Heart left ventricle (tissue), 16 donors: Measurements from ENCODE around the gene MORC2. TPM values are rescaled to one million over a fixed set of nuclear protein-coding genes. Genes with fewer than 3 reads are reported as not detected.

ENCODE experiments used
- ATAC-seq, 4 donors: fragments of 200-7000 bp; cut with Tn5 transposase; one replicate each; pipeline ENCODE4 v1.9.1; 2020 to 2022; ENCODE audit warnings: moderate library complexity in 4 of 4, mild to moderate bottlenecking in 3 of 4, moderate number of reproducible peaks in 1 of 4
- DNase-seq, 5 donors: peaks; one replicate each; pipeline ENCODE4 v3.0.0-alpha.2; 2020
- H3K27ac ChIP-seq, 12 donors: fragments of 200-600 bp; sonication (generic) in 4 of 12; one replicate each; pipeline versions ENCODE4 v1.5.0 to v1.8.0; 2016 to 2022; ENCODE audit warnings: mild to moderate bottlenecking in 2 of 12
- H3K27me3 ChIP-seq, 9 donors: fragments of 200-600 bp; sonication (generic) in 2 of 9; one replicate each; pipeline versions ENCODE4 v1.5.1 to v1.8.0; 2016 to 2022; ENCODE audit warnings: mild to moderate bottlenecking in 3 of 9
- H3K36me3 ChIP-seq, 9 donors: fragments of 200-600 bp; sonication (generic) in 2 of 9; one replicate each; pipeline versions ENCODE4 v1.5.0 to v1.8.0; 2018 to 2022; ENCODE audit warnings: mild to moderate bottlenecking in 2 of 9
- H3K4me1 ChIP-seq, 12 donors: fragments of 200-600 bp; sonication (generic) in 4 of 12; one replicate each; pipeline versions ENCODE4 v1.5.0 to v1.8.0; 2016 to 2022; ENCODE audit warnings: mild to moderate bottlenecking in 3 of 12
- H3K4me3 ChIP-seq, 12 donors: fragments of 200-600 bp; sonication (generic) in 4 of 12; one replicate each; pipeline versions ENCODE4 v1.5.0 to v1.8.0; 2017 to 2022; ENCODE audit warnings: mild to moderate bottlenecking in 9 of 12, moderate library complexity in 4 of 12
- H3K9me3 ChIP-seq, 12 donors: fragments of 200-600 bp; sonication (generic) in 4 of 12; one replicate each; pipeline versions ENCODE4 v1.5.0 to v1.8.0; 2016 to 2022; ENCODE audit warnings: mild to moderate bottlenecking in 1 of 12
- CTCF ChIP-seq, 12 donors: fragments of 200-600 bp; sonication (generic) in 4 of 12; IDR thresholded peaks; one replicate each; pipeline versions ENCODE4 v1.5.0 to v1.8.0; 2018 to 2022; ENCODE audit warnings: antibody characterized with exemption in 12 of 12, mild to moderate bottlenecking in 5 of 12
- POLR2A ChIP-seq, 2 donors: fragments of 450-650 bp; IDR thresholded peaks; one replicate each; pipeline ENCODE4 v1.6.1; 2017; ENCODE audit warnings: antibody characterized with exemption in 2 of 2, mild to moderate bottlenecking in 2 of 2, moderate library complexity in 2 of 2
- WGBS, 4 donors: extraction: QIAGEN DNeasy Blood & Tissue Kit in 2 of 4; methylation state at CpG; one replicate each; pipeline versions ENCODE4 v1.1.5 to v1.1.7; 2013 to 2018; 5-methylcytosine and 5-hydroxymethylcytosine counted together
- intact Hi-C, 10 donors: fragments of 100-400 bp; cut with DNase I; formaldehyde crosslinking; loops; one replicate each; pipeline versions ENCODE4 v1.11.1 to v1.14.2; 2022
- polyA plus RNA-seq, 2 donors: library from polyadenylated mRNA; stranded (reverse); fragments of 200-250 nt; gene quantifications; one replicate each; pipeline ENCODE4 v1.2.3, GENCODE V29; 2013
- total RNA-seq, 9 donors: library from RNA; depleted of rRNA in 2 of 9; stranded (reverse); fragments of >200 nt in 2 of 9; fragmentation: NEBNext Ultra II Directional in 3 of 9; extraction: Animal tissue kit (Norgen Biotek cat#: 25700) in 3 of 9; gene quantifications; one replicate each; pipeline versions ENCODE4 v1.1.0 to v1.2.4, GENCODE V29; 2016 to 2023
- donor health status: ischemic (EF 13 %, LVEDD 7.1; RV severe dilation, severe dysfunction).
- donor health status: healthy with polysubstance abuse.
- donor health status: DM: no; HTN: yes; CAD: no.
- donor health status: DM: no; HTN: no; CAD: no.
- donor health status: ischemic (EF 25% LVEDD 6.9; RV normal size, moderate dysfunction).
- donor health status: ischemic (EF 25% LVEDD 5.7; RV mildly dilated, moderate dysfunction).
- donor health status: healthy.
- donor health status: DM: yes; HTN: yes; CAD: no.
- donor health status: ischemic (EF 35%, LVEDD 5.7; RV mildly dilated, moderate dysfunction).
- donor health status: nonischemic (EF 11% LVEDD 7.7; RV severe dilation, severe dysfunction).
- donor health status: DM: yes; HTN: yes; CAD: no.
- donor health status: PGD.
- donor health status: ischemic (EF 29% LVEDD 5.4; RV normal size, mild dysfunction).
- donor health status: nonischemic (EF 23%, LVEDD 6.1; RV moderate dilation, normal function).

The MORC2 gene
- total and polyA plus RNA-seq, 11 donors = 12.0 to 24.4 (median 17.8) TPM

GRCh38 chr22:30947816-30948454 lies 20.6 kb downstream of the MORC2 start:
- WGBS, 4 donors = 4 to 16% (median 7%) methylated on average over 2 of the region's 2 CpGs
- DNase-seq = no peak
- no peaks in the 10 kb centered on the region for H3K27me3 ChIP-seq
- H3K9me3 ChIP-seq = no peaks in the 10 kb centered on the region
- intact Hi-C loops = loop anchor here (1.0 to 10.0 kb wide), 14 partner anchors 21 to 287 kb away; partner anchors contain the start of genes MORC2 (in 1 of the 10), SELENOM (in 1 of the 10) and TUG1 (in 1 of the 10)
- peaks cover 0 to 34% (median 24%) of the 10 kb centered on the region in 12 donors for H3K4me1 ChIP-seq
- TF ChIP-seq CTCF (IDR thresholded peaks at IDR 0.05) = peak; percentile 47 to 80 (median 66)
- TF ChIP-seq POLR2A (IDR thresholded peaks at IDR 0.05) = no peak
- H3K36me3 ChIP-seq = peaks cover 0 to 94% (median 76%) of the 10 kb centered on the region in 9 donors
- ATAC-seq = peak; percentile 43 to 78 (median 65)
- peak overlapping the region in 10 of 12 donors; percentile 30 to 76 (median 54) for H3K27ac ChIP-seq
- H3K4me3 ChIP-seq = no peak overlapping the region

GRCh38 chr22:30947173-30947815 lies 21.3 kb downstream of the MORC2 start:
- H3K27ac ChIP-seq = peak overlapping the region; percentile 30 to 76 (median 50)
- 37 to 51% (median 49%) methylated on average over 5 of the region's 5 CpGs for WGBS, 4 donors
- DNase-seq (peak in 3 of 5 donors; percentile 22 to 50 (median 32)), ATAC-seq (peak; percentile 39 to 78 (median 68))
- no peaks in the 10 kb centered on the region for H3K27me3 ChIP-seq
- no peak overlapping the region for H3K4me3 ChIP-seq
- H3K4me1 ChIP-seq = peaks cover 0 to 35% (median 24%) of the 10 kb centered on the region in 12 donors
- TF ChIP-seq CTCF (IDR thresholded peaks at IDR 0.05) = peak in 1 of 12 donors; percentile 18
- no peak for TF ChIP-seq POLR2A (IDR thresholded peaks at IDR 0.05)
- no peaks in the 10 kb centered on the region for H3K9me3 ChIP-seq
- intact Hi-C loops = loop anchor here (1.0 to 10.0 kb wide), 12 partner anchors 90 to 288 kb away; partner anchors contain the start of gene SELENOM (in 1 of the 10)
- peaks cover 0 to 94% (median 80%) of the 10 kb centered on the region in 9 donors for H3K36me3 ChIP-seq

GRCh38 chr22:30946354-30946753 lies 22.2 kb downstream of the MORC2 start:
- peak overlapping the region in 9 of 12 donors; percentile 26 to 76 (median 55) for H3K27ac ChIP-seq
- 57 to 63% (median 60%) methylated on average over 7 of the region's 7 CpGs for WGBS, 4 donors
- TF ChIP-seq CTCF (IDR thresholded peaks at IDR 0.05) = no peak
- TF ChIP-seq POLR2A (IDR thresholded peaks at IDR 0.05) = no peak

GRCh38 chr22:30945653-30946052 lies 22.9 kb downstream of the MORC2 start:
- Histone ChIP-seq H3K4me1 (peaks cover 0 to 39% (median 24%) of the 10 kb centered on the region in 12 donors), H3K27ac (no peak overlapping the region), H3K9me3 (no peaks in the 10 kb centered on the region), H3K36me3 (peaks cover 0 to 100% (median 82%) of the 10 kb centered on the region in 9 donors), H3K27me3 (no peaks in the 10 kb centered on the region), H3K4me3 (no peak overlapping the region)
- intact Hi-C loops = loop anchor here (1.0 to 10.0 kb wide), 11 partner anchors 92 to 289 kb away; partner anchors contain the start of gene SELENOM (in 1 of the 10)
- TF ChIP-seq CTCF (IDR thresholded peaks at IDR 0.05) (no peak), POLR2A (IDR thresholded peaks at IDR 0.05) (no peak)
- WGBS, 4 donors = 74 to 87% (median 80%) methylated on average over 2 of the region's 2 CpGs
- no peak for ATAC-seq
- no peak for DNase-seq

More at GRCh38 chr22:30946354-30946753, 22.2 kb downstream of the MORC2 start:
- DNase-seq = no peak
- H3K27me3 ChIP-seq = no peaks in the 10 kb centered on the region
- ATAC-seq = peak in 1 of 4 donors; percentile 57
- H3K9me3 ChIP-seq = no peaks in the 10 kb centered on the region
- intact Hi-C loops = loop anchor here (1.0 to 10.0 kb wide), 11 partner anchors 91 to 288 kb away; partner anchors contain the start of gene SELENOM (in 1 of the 10)
- peaks cover 0 to 35% (median 24%) of the 10 kb centered on the region in 12 donors for H3K4me1 ChIP-seq
- peaks cover 0 to 100% (median 82%) of the 10 kb centered on the region in 9 donors for H3K36me3 ChIP-seq
- H3K4me3 ChIP-seq = no peak overlapping the region
